Activated CD8-positive, alpha-beta memory T cell treated with anti-CD3 and anti-CD28 coated beads, Interleukin-2, amount 50 U/mL, for 1 hour (primary cell): ENCODE data around the gene E4F1.
"Not testable (repeated sequence)": the region's sequence is repeated elsewhere in the genome, so short reads cannot be mapped to it uniquely, and the experiment has no call there.

Experiments
- DNase-seq: peaks from one replicate; pipeline ENCODE4 v3.0.0-alpha.2; 2020; ENCODE audit errors: extremely low read depth

The E4F1 gene

GRCh38 chr16:2244926-2245795 is 21.8 kb downstream of the E4F1 start:
- DNase-seq, result no peak

- DNase-seq, result no peak
Measured at GRCh38 chr16:2246301-2246885, 23.0 kb downstream of the E4F1 start.

- no peak for DNase-seq
Measured at GRCh38 chr16:2250652-2251295, 27.4 kb downstream of the E4F1 start.

GRCh38 chr16:2251296-2252111 is 28.1 kb downstream of the E4F1 start, which contains the start of gene ECI1:
TSS of gene ECI1 (minus strand) at chr16:2251587. CDS start at chr16:2251566, 21 bp downstream.
- peak; percentile 40 for DNase-seq

- DNase-seq, result no peak
Measured at GRCh38 chr16:2252806-2253148, 29.4 kb downstream of the E4F1 start.

GRCh38 chr16:2253293-2253692 is 29.9 kb downstream of the E4F1 start:
- DNase-seq, result no peak

- DNase-seq, result no peak
Measured at GRCh38 chr16:2256531-2257140, 33.2 kb downstream of the E4F1 start.

GRCh38 chr16:2257726-2258125 is 34.3 kb downstream of the E4F1 start:
- no peak for DNase-seq

- DNase-seq, result not testable (repeated sequence)
Measured at GRCh38 chr16:2258530-2258929, 35.1 kb downstream of the E4F1 start.

GRCh38 chr16:2260250-2260649 is 36.9 kb downstream of the E4F1 start:
- DNase-seq, result no peak

- DNase-seq, result not testable (repeated sequence)
Measured at GRCh38 chr16:2263026-2263425, 39.6 kb downstream of the E4F1 start.

GRCh38 chr16:2266887-2267286 is 43.5 kb downstream of the E4F1 start:
- DNase-seq, result not testable (repeated sequence)

- not testable (repeated sequence) for DNase-seq
Measured at GRCh38 chr16:2267505-2267912, 44.1 kb downstream of the E4F1 start.

GRCh38 chr16:2267913-2268666 is 44.7 kb downstream of the E4F1 start, which contains the start of gene RNPS1:
TSS of gene RNPS1 (minus strand) at chr16:2268126. CDS start at chr16:2264643, 3,483 bp downstream.
- DNase-seq, result peak; percentile 83

GRCh38 chr16:2270070-2270462 is 46.7 kb downstream of the E4F1 start:
- DNase-seq, result no peak

- no peak for DNase-seq
Measured at GRCh38 chr16:2270588-2271470, 47.4 kb downstream of the E4F1 start.

GRCh38 chr16:2271848-2272461 is 48.6 kb downstream of the E4F1 start:
- DNase-seq, result no peak

GRCh38 chr16:2273484-2273883 is 50.1 kb downstream of the E4F1 start:
- DNase-seq, result no peak

- no peak for DNase-seq
Measured at GRCh38 chr16:2273931-2274330, 50.5 kb downstream of the E4F1 start.
